NCI-H526 treated with DMSO at 0.1 percent for 48 hours (cell line): ENCODE results near the gene TBC1D22A.

ENCODE experiments used
- DNase-seq: peaks from one replicate; lab custom pipeline; 2025; lab: John Stamatoyannopoulos, UW

The TBC1D22A gene

DNA sequence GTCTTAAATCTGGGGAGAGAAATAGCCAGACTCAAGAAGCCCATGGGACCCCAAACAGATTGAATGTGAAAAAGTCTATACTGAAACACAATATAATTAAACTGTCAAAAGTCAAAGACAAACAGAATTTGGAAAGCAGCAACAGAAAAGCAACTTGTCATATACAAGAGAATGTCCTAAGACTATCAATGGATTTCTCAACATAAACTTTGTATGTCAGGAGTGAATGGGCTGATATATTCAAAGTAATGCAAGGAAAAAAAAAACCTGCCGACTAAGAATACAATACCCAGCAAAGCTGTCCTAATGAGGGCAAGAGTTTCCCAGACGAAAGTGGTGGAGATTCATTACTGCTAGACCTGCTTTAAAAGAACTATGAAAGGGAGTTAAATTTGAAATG, 73.2 kb downstream of the TBC1D22A start:
- no peak for DNase-seq

GRCh38 chr22:46841522-46841921, 79.1 kb downstream of the TBC1D22A start:
- DNase-seq: no peak

DNA sequence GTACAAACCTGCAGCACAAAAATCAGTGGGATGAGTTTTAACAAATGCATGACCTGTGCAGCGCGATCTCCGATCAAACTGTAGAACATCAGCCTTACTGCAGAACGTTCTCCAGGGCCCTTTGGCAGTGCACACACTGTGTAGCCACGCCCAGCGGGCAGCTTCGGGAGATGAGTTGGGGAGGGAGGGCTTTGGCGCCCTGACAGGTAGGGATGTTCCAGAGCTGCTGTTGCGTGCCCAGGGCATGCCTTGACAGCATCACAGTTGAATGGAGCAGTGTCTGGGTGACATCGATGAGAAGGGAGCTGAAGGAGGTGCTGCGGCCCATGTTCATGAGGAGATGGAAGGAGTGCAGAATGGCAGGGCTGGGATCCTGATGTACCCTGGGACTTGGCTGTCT, 80.2 kb downstream of the TBC1D22A start:
- no peak for DNase-seq

DNA sequence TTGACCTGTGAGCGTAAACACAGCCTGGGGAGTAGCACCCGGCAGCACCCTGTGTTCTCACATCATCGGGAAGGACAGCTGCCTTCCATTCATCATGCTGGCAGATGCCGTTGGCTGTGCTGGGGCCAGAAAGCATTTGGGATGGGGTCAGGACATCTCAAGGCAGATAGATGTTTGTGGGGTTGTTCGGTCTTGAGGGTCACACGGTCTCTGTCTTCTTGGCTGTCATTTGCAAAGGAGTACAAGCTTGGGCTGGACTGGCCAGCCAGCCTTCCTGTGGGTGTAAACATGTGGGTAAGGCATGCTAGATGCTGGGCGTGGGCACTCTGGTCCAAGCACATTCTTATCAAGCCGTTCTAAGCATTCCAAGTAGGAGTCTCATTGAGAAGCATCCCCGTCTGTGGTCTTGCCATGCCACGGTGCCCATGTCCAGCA, 81.4 kb downstream of the TBC1D22A start:
- no peak for DNase-seq

DNA sequence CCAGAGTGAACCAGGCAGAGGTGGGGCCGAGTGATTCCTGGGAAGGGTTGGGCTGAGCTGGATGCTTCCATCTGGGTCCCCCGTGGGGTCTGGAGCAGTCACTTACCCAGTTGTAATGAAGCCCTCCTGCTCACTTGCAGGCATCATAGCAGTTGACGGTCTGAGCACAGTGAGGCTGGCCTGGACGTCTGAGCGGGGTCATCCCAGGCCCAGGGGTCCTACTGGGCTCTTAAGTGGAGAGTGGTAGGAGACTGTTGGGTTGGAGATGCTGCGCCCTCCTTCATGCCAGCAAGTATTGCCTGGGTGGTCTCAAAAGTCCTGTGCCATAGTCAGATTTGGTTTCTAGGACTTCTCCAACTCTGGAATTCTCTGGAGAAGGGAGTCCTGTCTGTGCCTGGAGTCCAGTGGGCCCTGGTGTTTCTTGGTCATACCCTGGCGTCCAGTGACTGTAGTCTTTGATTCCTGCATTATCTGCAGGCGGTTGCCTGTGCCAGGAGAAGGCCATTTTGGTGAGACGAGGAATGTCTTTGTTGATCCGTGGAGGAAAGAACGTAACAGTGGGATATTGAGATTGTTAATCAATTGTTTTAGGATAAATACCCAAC, 82.3 kb downstream of the TBC1D22A start:
- no peak for DNase-seq

DNA sequence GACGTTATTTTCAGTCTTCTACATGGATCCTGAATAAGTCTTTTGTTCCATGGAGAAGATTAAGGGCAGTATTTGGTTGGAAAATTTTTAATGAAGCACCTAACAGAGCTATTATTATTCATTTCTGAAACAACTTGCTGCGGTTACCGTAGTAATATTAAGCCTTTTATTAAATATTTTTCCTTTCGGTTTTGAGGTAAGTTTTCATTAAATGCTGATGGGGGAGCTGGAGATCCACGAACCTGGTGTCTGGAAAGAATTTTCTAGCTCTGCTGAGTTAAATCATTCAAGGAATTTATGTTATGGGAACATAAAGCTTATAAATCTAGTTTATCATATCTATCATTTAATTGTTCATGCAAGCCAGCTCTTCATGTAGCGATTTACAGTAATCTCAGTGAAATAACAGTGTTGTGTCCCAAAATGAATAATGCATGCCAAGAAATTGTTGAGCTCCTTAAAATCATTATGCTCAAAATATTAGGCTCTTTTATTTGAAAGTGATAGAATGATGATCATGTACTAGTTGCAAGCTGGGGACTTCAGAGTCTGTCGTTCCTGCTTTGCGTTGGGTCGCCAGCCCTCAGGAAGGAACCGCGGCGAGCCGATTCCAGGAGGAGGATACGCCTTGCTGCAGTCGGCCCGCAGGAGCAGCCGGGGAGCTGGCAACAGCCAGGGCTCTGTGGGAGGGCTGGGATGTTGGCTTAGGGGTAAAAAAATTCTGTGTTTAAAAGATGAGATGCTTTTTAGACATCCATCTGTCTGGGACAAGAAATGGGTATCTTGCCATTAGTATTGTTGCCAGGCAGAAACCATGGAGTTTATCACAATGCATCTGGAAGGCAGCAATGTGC, 83.1 kb downstream of the TBC1D22A start:
- no peak for DNase-seq

DNA sequence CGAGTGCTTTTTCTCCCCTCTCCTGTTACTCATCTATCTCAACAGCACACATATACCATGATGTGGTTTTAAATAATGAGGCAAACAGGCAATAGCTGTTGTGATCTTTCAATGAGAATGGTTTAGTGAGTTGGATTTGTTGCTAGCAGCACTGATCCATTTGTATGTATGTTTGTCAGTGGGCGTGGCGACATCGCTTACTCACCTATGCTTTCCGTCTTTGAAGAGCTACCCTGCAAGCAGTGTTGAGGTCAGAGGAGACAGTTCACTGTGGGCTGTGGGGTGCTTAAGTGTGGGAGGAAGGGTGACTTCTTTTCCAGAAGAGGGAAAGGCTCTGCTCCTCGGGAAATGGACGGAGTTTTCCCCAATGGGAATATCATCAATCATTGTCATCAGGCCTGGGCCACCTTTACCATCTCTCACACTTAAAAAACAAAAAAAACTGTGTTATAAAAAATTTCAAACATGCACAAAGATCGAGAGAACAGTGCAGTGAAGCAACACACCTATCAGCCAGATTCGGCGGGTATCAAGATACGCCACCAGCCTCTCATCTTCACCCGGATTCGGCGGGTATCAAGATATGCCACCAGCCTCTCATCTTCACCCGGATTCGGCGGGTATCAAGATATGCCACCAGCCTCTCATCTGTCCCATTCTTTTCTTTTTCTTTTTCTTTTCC, 83.8 kb downstream of the TBC1D22A start:
- DNase-seq: no peak

DNA sequence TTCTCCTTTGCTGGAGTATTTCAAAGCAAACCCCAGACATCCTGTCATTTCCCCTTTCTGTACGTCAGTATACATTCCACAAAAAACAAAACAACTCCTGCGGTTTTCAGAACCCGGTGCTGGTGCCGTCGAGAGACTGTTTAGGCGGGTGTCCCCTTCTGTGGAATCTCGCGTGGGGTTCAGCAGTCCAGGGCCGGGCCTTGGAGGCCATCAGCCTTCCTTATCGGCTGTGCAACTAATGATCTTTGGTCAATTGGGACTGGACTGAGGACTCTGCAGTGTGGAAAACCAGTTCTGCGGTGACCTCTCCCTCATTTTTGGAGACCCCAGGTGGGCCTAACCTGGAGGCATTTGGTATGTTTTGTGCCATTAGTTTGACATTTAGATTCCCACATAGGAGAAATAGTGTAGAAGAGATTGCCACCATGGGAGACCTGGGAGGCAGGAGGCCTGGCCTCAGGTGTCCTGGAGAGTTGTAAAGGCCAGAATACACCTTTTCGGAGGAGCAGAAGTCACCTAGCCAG, 84.4 kb downstream of the TBC1D22A start:
- DNase-seq: no peak

DNA sequence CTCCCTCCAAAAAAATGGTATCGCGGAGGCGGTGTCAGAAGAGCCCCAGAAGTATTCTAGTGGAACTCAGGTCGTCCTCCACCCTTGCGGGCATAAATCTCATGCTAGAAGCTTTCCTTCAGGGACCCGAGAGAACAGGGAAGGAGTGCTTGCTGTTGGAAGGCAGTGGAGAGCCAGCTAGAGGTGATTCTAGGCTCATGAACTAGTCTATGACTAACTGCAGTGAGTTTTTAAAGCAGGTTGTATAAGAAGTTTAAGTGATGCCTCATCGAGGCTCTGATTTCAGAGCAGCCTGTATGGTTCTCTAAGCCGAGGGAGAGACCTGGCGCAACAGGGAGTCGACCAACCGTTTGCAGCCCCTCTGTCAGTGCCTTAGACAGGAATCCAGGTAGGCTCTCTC, 85.7 kb downstream of the TBC1D22A start:
- no peak for DNase-seq

DNA sequence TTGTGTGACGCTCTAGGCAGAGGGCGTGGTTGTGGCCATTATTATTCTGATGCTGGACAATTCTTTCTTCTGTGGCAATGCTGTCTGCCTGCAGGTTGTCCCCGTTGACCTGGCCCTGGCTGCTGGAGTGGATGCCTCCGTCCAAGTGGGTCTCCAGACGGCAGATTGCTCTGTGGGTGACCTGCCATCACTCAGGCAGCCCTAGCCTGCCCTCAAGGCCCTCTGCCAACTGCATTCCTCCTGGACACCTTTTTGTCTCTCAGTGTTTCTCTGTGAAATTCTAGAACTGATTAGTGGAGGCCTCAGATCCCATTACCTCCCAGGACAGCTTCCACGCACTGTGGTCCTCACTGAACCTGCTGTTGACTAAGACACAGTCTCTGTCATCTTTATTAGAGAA, 86.7 kb downstream of the TBC1D22A start:
- DNase-seq: no peak

DNA sequence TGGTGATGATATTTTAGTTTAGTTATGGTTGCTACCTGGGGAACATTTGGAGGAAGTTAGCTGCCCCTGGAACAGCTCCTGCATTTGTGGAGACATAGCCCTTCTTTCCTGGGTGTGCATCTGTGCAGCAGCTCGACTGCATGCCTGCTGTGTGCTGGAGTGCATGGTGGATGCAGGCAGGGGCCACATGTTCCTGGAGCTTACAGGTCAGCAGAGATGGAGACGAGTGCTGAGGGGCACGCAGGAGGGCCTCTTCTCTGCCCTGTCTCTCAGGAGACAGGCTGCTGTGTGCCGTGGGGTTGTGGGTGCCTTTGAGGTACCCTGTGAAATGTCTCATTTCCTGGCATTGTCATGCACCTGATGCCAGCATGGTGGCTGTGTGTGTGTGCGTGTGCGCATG, 87.5 kb downstream of the TBC1D22A start:
- no peak for DNase-seq

DNA sequence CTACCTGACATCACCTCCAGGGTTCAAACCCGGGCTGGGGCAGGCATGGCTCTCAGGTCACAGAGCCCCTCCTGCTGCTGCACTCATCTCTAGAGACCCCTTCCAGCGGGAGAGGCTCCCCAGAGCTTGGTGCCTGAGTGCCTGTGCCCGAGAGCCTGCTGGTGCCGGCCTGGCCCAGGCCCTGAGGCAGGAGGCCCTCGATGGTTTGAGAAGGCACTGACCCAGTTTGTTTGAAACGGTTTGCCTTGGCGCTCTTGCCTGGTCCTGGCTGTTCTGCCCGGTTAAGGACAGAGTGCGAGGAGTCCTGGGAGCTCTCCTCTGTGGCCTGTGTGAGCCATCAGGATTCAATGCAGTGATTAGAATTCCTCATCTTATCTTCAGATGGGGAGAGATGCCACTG, 88.9 kb downstream of the TBC1D22A start:
- no peak for DNase-seq

GRCh38 chr22:46851941-46852340, 89.5 kb downstream of the TBC1D22A start:
- no peak for DNase-seq

- no peak for DNase-seq
Observed at GRCh38 chr22:46852771-46853170, 90.3 kb downstream of the TBC1D22A start.

- DNase-seq: no peak
Observed at GRCh38 chr22:46853191-46853590, 90.7 kb downstream of the TBC1D22A start.

- DNase-seq: no peak
Observed at GRCh38 chr22:46854125-46854870, 91.8 kb downstream of the TBC1D22A start.

DNA sequence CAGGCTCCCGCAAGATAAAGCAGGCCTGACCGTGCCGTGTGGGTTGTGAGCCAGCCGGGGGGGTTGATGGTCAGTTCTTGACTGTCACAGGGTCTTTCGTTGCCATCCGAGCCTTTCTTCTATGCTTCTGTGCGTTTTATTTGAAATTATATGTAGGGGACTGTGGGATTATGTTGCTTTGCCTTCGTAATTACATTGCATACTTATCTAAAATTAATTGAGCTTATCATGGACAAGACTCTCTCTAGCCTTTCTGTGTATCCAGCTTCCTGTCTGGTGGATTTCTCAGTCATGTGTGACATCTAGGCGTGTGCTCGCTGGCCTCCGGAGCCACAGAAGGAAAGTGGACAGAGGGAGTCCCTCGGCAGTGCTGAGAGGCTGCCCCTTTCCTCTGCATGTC, 93.2 kb downstream of the TBC1D22A start:
- DNase-seq: no peak

GRCh38 chr22:46856661-46857060, 94.2 kb downstream of the TBC1D22A start:
- DNase-seq: no peak

- no peak for DNase-seq
Observed at GRCh38 chr22:46857142-46857884, 94.9 kb downstream of the TBC1D22A start.

- DNase-seq: no peak
Observed at GRCh38 chr22:46857885-46858143, 95.4 kb downstream of the TBC1D22A start.

DNA sequence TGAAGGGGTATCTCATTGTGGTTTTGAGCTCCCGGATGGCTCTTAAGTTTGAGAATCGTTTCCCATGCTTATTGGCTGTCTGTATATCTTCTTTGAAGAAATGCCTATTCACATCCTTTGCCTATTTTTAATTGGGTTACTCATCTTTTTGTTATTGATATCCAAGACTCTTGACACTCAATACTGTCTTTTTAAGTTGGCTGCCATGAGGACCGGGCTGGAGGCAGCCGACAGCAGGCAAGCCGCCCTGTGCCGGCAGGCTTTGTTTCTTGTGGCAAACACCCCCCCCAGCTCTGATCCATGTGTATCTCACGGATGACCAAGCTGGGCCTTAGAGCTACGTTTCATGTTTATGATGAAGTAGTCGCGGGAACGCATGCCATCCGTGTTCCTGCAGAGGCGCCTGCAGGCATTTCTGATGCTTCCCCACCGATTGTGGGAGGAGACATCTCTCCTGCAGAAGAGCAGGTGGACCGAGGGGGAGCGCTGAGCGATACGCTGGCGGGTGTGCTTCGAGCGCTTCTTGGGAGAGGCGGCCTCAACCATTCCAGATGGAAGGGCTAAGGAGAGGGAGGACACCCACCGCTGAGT, 95.8 kb downstream of the TBC1D22A start:
- DNase-seq: no peak
